NCI-H2029 (cell line): ENCODE results near the gene PAX6.
"Not testable (repeated sequence)": the region's sequence is repeated elsewhere in the genome, so short reads cannot be mapped to it uniquely, and the experiment has no call there.

ENCODE experiments used
- DNase-seq: peaks from one replicate; lab custom pipeline; 2025; lab: John Stamatoyannopoulos, UW

PAX6 gene

GRCh38 chr11:31767066-31767465 is 44.1 kb downstream of the PAX6 start:
- no peak for DNase-seq

DNA sequence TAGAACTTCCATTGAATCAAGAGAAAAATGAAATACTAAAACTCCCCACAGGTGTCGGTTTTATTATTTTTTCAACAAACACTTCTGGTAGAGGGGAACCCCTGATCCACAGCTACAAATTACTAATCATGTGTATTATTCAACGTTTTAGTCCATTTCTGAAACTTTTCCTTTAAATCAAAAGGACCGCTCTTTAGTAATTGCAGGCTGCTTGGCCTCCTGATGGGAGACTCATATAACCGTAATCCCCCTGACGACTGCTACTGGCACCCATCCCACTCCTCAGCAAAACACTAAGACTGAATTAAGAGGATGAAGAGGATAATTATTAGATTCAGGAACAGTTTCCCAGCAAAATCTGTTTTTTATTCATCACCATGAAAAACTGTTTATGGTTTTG is 46.4 kb downstream of the PAX6 start:
- no peak for DNase-seq

DNA sequence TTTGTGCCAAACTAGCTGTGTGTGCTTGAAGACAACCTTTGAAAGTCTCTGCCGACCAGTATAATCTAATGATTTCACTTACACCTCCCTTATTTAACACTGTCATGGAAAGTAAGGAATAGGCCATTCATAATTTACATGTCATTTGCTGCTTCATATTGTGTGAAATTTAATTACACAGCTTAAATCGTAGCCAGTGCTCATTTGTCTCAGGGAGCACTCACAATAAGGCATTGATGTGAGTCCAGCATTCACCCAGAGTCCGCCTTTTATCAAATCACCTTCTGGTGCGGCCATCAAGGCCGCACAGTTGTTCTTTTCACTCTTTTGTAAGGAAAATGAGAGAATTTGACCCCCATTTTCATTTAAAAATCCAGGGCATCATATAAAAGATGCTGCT is 46.9 kb downstream of the PAX6 start:
- DNase-seq, result no peak

- DNase-seq, result no peak
Measured at GRCh38 chr11:31763296-31763695, 47.8 kb downstream of the PAX6 start.

DNA sequence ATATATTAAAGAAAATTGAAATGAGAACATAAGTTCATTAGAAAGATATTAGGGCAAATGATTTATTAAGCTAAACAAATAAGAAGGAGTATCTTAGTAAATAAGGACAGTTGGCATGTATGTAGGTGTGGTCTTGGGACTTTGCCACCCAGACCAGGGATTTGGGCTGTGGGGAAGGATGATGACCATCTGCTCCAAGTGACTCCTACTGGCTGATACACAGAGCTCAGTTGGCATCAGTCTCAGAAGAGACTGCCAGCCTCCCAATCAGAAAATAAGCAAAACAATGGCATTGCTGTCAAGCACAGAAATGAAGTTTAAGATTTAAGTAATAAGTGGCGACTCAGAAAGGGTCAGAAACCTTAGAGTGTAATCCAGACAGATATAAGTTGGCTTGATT is 49.5 kb downstream of the PAX6 start:
- DNase-seq, result no peak

- no peak for DNase-seq
Measured at GRCh38 chr11:31757260-31757835, 53.8 kb downstream of the PAX6 start.

DNA sequence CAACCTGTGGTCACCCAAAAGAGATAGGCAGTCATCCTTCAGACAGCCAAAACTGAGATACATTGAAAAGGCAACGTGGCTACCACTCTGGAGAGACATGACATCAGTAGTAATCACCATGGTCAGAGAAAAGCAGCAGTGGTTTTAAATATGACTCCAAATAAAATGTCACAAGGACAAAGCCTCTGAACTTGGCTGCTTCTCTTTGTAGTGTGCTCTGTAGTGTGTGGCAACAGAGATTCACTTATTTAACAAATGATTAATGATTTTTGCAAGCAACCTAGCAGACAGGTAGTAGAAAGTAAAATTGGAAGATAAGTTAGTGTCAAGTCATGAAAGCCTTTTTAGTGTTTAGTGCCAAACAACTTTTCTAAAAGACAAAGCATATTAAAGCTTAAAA is 63.5 kb downstream of the PAX6 start:
- DNase-seq, result no peak

GRCh38 chr11:31740731-31741368 is 70.3 kb downstream of the PAX6 start:
- DNase-seq, result not testable (repeated sequence)

GRCh38 chr11:31740131-31740530 is 71.0 kb downstream of the PAX6 start:
- no peak for DNase-seq
